GM12872 (cell line): ENCODE measurements around the gene LMO7.

Experiments used
- CTCF ChIP-seq: IDR thresholded peaks from 3 replicates; pipeline ENCODE4 v1.5.1; 2011; ENCODE audit warnings: low read depth, mild to moderate bottlenecking, low read length, moderate library complexity; ENCODE audit not compliant: insufficient read depth

The LMO7 gene

GRCh38 chr13:75635828-75636435 is at the start of gene LMO7:
LMO7 (plus strand) TSS chr13:75636330; CDS start chr13:75636658, 328 bp downstream.
- TF ChIP-seq CTCF = no peak

GRCh38 chr13:75587679-75588078 is 48.5 kb upstream of the LMO7 start:
- TF ChIP-seq CTCF = no peak

GRCh38 chr13:75596657-75597182 is 39.4 kb upstream of the LMO7 start:
- no peak for TF ChIP-seq CTCF

- no peak for TF ChIP-seq CTCF
Observed at GRCh38 chr13:75600371-75600770, 35.8 kb upstream of the LMO7 start.

DNA sequence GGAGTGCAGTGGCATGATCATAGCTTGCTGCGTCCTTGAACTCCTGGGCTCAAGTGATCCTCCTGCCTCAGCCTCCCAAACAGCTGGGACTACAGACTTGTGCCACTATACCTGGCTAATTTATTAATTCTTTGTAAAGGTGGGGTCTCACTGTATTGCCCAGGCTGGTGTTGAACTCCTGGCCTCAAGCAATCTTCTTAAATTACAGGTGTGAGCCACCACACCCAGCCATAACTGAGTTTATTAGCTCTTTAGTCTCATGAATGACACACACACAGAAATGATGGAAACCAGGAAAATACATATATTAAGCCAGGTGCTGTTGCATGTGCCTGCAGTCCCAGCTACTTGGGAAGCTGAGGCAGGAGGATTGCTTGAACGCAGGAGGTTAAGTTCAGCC is 33.1 kb upstream of the LMO7 start:
- no peak for TF ChIP-seq CTCF

DNA sequence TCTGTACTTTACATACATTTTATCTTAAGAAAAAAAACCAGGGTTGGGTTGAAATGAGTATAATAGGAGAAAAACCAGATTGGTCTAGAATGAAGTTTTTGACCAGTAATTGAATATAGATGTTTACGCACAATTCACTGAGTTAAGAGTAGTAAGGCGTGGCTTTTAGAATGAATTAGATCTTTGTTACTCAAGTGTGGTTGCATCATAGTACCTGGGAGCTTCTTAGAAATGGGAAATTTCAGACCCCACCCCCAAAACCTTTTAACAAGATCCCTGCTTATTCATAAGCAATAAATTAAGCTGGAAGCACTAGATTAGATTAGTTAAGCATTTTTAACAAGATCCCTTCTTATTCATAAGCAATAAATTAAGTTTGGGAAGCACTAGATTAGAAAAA is 28.7 kb upstream of the LMO7 start:
- no peak for TF ChIP-seq CTCF

DNA sequence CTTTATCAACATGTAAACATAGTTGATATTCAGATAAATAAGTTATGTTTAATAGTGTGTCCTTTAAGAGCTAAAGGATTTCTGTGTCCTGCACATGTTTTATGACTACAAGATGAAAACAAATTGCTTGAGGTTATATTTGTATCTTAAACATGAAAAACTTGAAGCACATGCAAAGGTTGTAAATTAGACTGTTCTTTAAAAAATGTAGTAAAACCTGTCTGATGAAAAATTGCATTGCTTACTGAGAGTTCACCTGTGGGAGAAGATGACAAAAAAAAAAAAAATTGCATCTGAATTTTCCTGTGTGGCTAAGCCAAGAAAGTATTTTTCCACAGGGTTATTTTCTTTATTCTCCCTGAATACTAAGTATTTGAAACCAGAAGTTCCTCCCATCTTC is 25.7 kb upstream of the LMO7 start:
- no peak for TF ChIP-seq CTCF
